Hematopoietic multipotent progenitor cell treated with erythropoietin and hydrocortisone succinate and interleukin-3 and kit ligand, for 6 days (in vitro differentiated cells): ENCODE measurements around the gene BZW2.
"Not testable (repeated sequence)": the region's sequence is repeated elsewhere in the genome, so short reads cannot be mapped to it uniquely, and the experiment has no call there.

ENCODE experiments used
- DNase-seq: peaks from one replicate; pipeline ENCODE4 v3.0.0-alpha.2; 2015

Gene BZW2

GRCh38 chr7:16677978-16678494 lies 32.1 kb downstream of the BZW2 start:
- no peak for DNase-seq

GRCh38 chr7:16678645-16679566 lies 32.9 kb downstream of the BZW2 start:
- DNase-seq: not testable (repeated sequence)

GRCh38 chr7:16684935-16685334 lies 39.0 kb downstream of the BZW2 start:
- no peak for DNase-seq

GRCh38 chr7:16685535-16685934 lies 39.6 kb downstream of the BZW2 start:
- DNase-seq: no peak

DNA sequence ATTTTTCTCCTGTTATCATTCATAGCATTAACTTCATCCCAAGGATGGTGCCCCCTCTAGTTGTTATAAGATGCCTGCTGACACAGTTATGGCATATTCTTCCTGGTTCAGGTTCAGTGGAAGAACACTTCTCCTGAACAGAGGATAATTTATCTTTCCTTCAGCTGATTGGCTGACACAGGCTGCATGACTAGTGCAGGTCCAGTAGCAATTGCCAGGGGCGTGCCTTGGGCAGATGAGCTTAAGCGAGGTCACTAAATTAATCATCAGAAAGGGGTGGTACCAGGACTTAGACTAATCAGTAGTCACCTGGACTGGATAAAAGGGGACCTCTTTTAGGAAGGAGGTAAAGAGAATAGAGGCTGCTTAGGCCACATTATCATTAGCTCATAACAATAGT lies 42.3 kb downstream of the BZW2 start:
- peak; percentile 28 for DNase-seq

DNA sequence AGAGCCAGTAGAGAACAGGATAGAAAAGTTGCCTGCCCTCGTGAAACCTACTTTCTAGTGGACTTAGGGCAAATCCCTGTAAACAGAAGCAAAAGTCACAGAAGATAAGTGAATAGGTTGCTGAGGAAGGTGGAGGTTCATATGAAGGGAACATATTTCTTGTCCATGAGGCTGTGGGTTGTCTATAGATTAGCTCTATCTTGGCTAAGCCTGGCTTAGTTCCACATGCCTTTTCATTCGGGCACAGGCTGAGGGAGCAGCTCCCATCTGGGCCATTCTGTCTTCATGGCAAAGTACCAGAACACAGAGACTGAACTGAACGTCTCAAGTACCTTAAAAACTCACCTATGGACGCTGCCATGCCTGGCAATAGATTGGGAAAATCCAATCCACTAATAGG lies 45.3 kb downstream of the BZW2 start:
- peak; percentile 75 for DNase-seq

DNA sequence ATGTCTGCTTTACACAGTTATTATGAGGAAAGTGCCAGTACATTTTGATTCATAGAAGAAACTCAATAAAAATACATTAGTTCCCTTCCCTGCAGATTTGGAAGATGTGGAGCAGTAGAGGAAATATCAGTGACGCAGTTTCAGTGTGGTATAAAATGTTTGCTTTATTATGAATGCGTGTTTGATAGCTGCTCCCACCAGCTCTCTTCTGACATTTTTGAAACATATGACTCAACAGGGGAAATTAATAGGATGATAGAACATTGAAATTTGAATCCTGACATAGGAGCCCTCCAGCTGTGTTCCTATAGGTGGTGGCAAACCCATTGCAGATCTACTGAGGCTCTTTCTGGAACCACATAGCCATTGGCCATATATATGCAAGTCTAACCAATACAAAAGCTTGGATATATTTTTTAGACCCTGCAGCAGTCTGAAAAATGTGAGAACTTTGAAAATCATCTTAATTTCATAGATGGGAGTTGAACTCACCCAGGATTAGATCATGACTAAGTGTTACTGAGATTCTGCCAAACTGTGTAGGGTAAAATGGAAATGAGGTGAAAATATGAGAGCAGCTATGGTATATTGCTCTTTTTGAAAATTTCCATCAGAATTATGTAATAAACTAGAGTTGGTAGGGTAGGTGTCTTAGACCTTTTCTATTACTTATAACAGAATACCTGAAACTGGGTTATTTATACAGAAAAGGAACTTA lies 47.8 kb downstream of the BZW2 start:
- DNase-seq: no peak

GRCh38 chr7:16694806-16695205 lies 48.8 kb downstream of the BZW2 start:
- DNase-seq: no peak

GRCh38 chr7:16695621-16696237 lies 49.7 kb downstream of the BZW2 start:
- DNase-seq: peak; percentile 74

DNA sequence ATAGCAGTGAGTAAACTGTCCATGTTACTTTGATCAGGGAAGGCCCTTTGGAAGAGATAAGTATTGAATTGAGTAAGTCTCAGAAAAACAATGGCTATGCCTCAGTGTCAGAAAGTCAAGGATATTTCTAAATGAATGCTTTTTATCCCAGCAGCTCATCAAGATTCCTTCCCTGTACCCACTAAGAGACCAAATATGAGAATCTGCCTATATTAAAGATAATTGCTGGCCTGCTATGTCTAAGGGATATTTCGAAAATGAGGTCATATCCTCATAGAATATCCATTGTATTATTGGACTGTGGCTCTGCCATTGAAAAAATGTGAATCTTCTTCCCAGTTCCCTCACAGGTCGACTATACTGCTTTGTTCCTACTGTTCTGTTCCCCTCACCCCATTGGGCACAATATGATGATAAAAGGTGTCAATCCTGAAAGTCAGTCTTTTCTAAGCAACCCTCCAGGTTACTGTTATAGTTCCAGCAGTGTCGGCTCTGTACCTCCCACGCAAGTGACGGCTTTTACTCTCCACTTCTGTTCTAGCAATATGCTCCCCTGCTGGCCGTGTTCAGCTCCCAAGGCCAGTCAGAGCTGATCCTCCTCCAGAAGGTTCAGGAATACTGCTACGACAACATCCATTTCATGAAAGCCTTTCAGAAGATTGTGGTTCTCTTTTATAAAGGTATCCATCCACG lies 51.7 kb downstream of the BZW2 start:
- DNase-seq: no peak

DNA sequence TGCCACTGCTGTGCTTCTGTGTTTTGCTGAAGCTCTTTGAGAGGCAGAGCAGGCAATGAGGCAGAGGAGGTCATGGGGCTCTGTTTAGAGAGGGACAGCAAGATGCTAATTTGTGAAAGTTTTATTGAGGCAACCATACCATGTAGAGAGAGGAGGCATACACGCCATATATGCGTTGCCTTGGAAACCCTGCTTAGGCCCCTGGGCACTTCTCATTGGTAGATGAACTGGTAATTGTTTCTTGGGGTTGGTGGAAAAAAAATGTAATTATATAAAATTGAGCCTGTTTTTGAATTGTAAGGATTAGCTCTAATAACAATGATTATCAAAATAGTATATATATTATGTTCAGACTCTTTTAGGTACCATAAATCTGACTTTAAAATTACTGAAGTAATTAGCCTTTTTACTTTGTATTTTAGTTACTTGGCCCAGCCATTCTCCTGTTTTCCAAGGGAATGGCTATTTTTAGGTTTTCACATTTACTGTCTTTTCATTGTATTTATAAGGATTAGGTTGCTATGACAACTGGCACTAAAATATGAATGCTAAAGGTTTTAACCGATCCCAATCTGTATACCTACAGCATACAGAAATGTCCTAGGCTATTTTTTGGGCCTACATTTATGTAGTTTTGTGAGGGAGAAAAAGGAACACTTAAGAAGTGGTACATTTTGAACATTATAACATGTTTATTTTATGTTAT lies 52.4 kb downstream of the BZW2 start:
- no peak for DNase-seq

DNA sequence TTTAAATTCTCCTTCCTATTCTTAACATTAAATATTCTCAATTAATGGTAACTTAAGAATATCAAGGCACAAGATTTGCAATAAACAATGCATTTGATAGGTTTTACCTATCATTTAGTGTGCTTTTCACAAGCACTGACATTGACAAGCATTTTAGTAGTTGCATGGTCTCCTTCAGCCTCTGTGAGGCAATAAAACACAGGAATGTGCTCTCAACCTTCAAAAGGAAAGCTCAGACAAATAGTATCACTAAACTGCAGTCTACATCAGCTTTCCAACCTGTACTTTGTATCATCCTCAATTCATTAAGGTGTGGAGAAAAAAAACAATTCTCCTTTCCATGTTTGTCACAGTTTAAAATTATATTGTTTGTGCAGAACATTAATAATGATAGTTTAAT lies 56.5 kb downstream of the BZW2 start:
- no peak for DNase-seq

GRCh38 chr7:16708511-16708910 lies 62.5 kb downstream of the BZW2 start:
- no peak for DNase-seq

DNA sequence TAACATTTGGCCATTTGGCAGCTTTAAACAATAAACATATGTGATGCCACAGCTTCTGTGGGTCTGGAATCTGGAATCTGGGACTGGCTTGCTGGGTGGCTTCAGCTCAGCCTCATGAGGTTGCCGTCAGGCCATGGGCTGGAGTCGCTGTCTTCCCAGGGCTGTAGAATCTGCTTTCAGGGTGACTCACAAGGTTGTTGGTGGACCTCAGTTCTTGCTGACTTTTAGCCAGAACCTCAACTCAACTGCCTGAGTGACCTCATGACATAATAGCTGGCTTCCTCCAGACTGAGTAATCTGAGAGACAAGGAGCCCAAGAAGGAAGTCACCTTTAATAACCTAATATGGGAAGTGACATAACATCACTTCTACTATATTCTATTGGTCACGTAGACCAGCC lies 63.0 kb downstream of the BZW2 start:
- peak; percentile 15 for DNase-seq

GRCh38 chr7:16710651-16711050 lies 64.7 kb downstream of the BZW2 start:
- DNase-seq: no peak

DNA sequence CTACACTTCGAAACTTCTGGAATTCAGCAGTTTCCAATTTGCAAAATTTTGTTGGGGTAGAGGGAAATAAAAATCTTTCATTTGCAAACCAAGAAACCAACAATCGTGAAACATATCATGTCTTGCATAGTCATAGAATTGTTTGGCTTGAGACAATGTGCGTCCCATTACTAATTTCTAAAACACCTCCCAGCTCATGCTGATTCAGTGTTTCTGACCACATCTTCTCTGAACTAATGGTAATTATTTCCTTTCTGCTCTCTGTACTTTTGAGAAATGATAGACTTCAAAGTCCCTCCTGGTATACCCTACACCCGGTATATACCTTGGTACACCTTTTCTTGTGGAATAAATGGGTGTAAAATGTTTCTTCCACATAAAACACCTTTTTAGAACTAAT lies 65.7 kb downstream of the BZW2 start:
- no peak for DNase-seq

GRCh38 chr7:16712916-16713315 lies 66.9 kb downstream of the BZW2 start:
- DNase-seq: no peak

- no peak for DNase-seq
Measured at GRCh38 chr7:16715928-16716327, 69.9 kb downstream of the BZW2 start.

DNA sequence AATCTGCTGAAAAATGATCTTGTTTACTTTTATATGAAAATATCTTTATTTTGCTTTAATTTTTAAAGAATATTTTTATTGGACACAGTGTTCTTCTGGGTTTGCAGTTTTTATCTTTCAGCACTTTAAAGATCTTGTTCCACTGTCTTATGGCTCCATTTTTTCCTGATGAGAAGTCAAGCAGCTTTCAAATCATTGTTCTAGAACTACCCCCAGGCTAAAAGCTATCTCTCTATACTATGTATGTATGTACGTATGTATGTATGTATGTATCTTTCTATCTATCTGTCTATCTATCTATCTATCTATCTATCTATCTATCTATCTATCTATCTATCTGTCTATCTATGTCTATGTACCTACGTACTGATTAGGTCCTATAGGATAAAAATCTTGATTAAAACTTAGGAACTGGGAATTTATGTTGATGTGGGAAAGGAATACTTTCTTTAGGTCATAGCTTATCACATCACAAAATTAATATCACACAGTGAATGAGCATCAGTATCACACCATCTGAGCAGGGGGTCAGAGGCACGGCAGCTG lies 72.2 kb downstream of the BZW2 start:
- DNase-seq: no peak

- peak; percentile 21 for DNase-seq
Measured at GRCh38 chr7:16719699-16720098, 73.7 kb downstream of the BZW2 start.

DNA sequence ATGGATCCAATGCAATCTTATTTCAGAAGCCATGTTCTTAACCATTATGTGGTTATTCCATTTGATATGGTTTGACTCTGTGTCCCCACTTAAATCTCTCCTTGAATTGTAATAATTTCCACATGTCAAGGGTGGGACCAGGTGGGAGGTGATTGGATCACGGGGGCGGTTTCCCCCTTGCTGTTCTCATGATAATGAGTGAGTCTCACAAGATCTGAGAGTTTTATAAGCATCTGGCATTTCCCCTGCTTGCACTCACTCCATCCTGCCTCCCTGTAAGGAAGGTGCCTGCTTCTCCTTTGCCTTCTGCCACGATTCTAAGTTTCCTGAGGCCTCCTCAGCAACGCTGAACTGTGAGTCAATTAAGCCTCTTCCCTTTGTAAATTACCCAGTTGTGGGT lies 75.6 kb downstream of the BZW2 start:
- DNase-seq: no peak

GRCh38 chr7:16724344-16724743 lies 78.4 kb downstream of the BZW2 start:
- no peak for DNase-seq
